ENCODE results near the gene CDC45. TPM values are rescaled to one million over a fixed set of nuclear protein-coding genes. Genes with fewer than 3 reads are reported as not detected.

The CDC45 gene
- total and polyA plus RNA-seq, 11 donors = 0.15 to 3.1 (median 0.32) TPM; not detected in 4

- Histone ChIP-seq H3K27ac (peak within 1 kb of the TSS; percentile 94 to 99 (median 98)), H3K36me3 (peaks cover 0 to 24% (median 16%) of the 10 kb centered on the region in 9 donors), H3K27me3 (no peaks in the 10 kb centered on the region), H3K4me3 (peak within 1 kb of the TSS; percentile 74 to 96 (median 86)), H3K9me3 (no peaks in the 10 kb centered on the region), H3K4me1 (peaks cover 6 to 30% (median 22%) of the 10 kb centered on the region in 12 donors)
- ATAC-seq (peak; percentile 67 to 90 (median 83)), DNase-seq (peak; percentile 86 to 93 (median 93))
- TF ChIP-seq POLR2A (IDR thresholded peaks at IDR 0.05) (no peak), CTCF (IDR thresholded peaks at IDR 0.05) (no peak)
- intact Hi-C loops (cut with DNase I) = loop anchor here in 8 of 10 donors (1.0 to 10.0 kb wide), 11 partner anchors 32 to 524 kb away; partner anchors contain the start of genes CLTCL1 (in 5 of the 8), MRPL40 (in 5 of the 8), HIRA (in 3 of the 8) and ESS2 (in 2 of the 8)
- WGBS, 4 donors = 0 to 2% (median 1%) methylated on average over 9 to 42 of the region's 42 CpGs
Observed at GRCh38 chr22:19478901-19479354, 792 bp upstream of the CDC45 start, which contains the start of gene UFD1. UFD1 (minus strand) TSS chr22:19479193; CDS start chr22:19479085, 108 bp downstream.

GRCh38 chr22:19480173-19480568 is 451 bp downstream of the CDC45 start:
- ATAC-seq = no peak
- Histone ChIP-seq H3K4me1 (peaks cover 6 to 30% (median 21%) of the 10 kb centered on the region in 12 donors), H3K36me3 (peaks cover 0 to 12% (median 3%) of the 10 kb centered on the region in 9 donors), H3K4me3 (peak overlapping the region in 10 of 12 donors; percentile 54 to 96 (median 84)), H3K9me3 (no peaks in the 10 kb centered on the region), H3K27me3 (no peaks in the 10 kb centered on the region), H3K27ac (no peak overlapping the region)
- DNase-seq = no peak
- TF ChIP-seq CTCF (IDR thresholded peaks at IDR 0.05) (no peak), POLR2A (IDR thresholded peaks at IDR 0.05) (no peak)
- intact Hi-C loops (cut with DNase I) = no loop called here
- 0 to 4% (median 1%) methylated on average over 14 to 15 of the region's 15 CpGs for WGBS, 4 donors

GRCh38 chr22:19480789-19481188 is 1.1 kb downstream of the CDC45 start:
- Histone ChIP-seq H3K27me3 (no peaks in the 10 kb centered on the region), H3K36me3 (peaks cover 0 to 6% (median 0%) of the 10 kb centered on the region in 9 donors), H3K4me3 (no peak overlapping the region), H3K9me3 (no peaks in the 10 kb centered on the region), H3K27ac (no peak overlapping the region), H3K4me1 (peaks cover 6 to 28% (median 20%) of the 10 kb centered on the region in 12 donors)
- intact Hi-C loops (cut with DNase I) = no loop called here
- WGBS, 4 donors = 66 to 78% (median 73%) methylated on average over 10 of the region's 10 CpGs
- TF ChIP-seq POLR2A (IDR thresholded peaks at IDR 0.05) (no peak), CTCF (IDR thresholded peaks at IDR 0.05) (no peak)
- no peak for ATAC-seq
- DNase-seq = no peak

GRCh38 chr22:19482297-19482696 is 2.6 kb downstream of the CDC45 start:
- Histone ChIP-seq H3K4me3 (no peak overlapping the region), H3K9me3 (no peaks in the 10 kb centered on the region), H3K36me3 (no peaks in the 10 kb centered on the region), H3K4me1 (peaks cover 6 to 18% (median 13%) of the 10 kb centered on the region in 12 donors), H3K27me3 (no peaks in the 10 kb centered on the region), H3K27ac (no peak overlapping the region)
- WGBS, 4 donors = 88 to 90% (median 89%) methylated on average over 9 of the region's 9 CpGs
- ATAC-seq = no peak
- no peak for DNase-seq
- intact Hi-C loops (cut with DNase I) = no loop called here
- TF ChIP-seq CTCF (IDR thresholded peaks at IDR 0.05) (no peak), POLR2A (IDR thresholded peaks at IDR 0.05) (no peak)
